Lower leg skin (tissue), 3 donors: ENCODE measurements around the gene PAXIP1.

Experiments used
- POLR2A ChIP-seq, 2 donors: fragments of 450-650 bp; IDR thresholded peaks; one replicate each; pipeline ENCODE4 v1.6.1; 2016 to 2017; ENCODE audit warnings: antibody characterized with exemption in 2 of 2, mild to moderate bottlenecking in 1 of 2, moderate library complexity in 1 of 2
- TF ChIP-seq, protein P1 (sequence below), 3 donors: fragments of 450-650 bp; IDR thresholded peaks; one replicate each; pipeline ENCODE4 v1.5.1; 2016; ENCODE audit warnings: antibody characterized with exemption in 3 of 3, mild to moderate bottlenecking in 3 of 3, moderate library complexity in 2 of 3

DNA sequence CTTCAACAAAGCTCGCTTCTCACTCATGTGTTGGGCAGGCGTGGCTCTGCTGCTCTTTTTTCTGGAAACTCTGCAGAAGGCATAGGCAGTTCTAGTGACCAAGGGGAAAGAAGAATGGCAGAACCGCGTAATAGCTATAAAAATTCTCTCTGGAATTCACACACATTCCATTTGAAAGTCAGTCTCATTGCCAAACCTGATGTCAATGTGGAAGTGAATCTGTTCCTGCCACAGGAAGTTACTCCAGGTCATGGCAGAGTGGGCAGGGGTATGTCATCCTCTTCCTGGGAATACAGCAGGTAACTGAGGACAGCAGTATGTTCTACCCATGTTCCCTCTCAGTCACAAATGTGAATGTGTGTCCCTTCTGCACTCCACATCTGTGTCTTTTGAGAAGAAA lies 8.2 kb upstream of the PAXIP1 start:
- TF ChIP-seq, protein P1, sequence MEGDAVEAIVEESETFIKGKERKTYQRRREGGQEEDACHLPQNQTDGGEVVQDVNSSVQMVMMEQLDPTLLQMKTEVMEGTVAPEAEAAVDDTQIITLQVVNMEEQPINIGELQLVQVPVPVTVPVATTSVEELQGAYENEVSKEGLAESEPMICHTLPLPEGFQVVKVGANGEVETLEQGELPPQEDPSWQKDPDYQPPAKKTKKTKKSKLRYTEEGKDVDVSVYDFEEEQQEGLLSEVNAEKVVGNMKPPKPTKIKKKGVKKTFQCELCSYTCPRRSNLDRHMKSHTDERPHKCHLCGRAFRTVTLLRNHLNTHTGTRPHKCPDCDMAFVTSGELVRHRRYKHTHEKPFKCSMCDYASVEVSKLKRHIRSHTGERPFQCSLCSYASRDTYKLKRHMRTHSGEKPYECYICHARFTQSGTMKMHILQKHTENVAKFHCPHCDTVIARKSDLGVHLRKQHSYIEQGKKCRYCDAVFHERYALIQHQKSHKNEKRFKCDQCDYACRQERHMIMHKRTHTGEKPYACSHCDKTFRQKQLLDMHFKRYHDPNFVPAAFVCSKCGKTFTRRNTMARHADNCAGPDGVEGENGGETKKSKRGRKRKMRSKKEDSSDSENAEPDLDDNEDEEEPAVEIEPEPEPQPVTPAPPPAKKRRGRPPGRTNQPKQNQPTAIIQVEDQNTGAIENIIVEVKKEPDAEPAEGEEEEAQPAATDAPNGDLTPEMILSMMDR (IDR thresholded peaks at IDR 0.05), result no peak
- no peak for TF ChIP-seq POLR2A (IDR thresholded peaks at IDR 0.05)
